Endometrium (tissue), 2 donors: ENCODE results near the gene SLC9B2.

ENCODE experiments used
- FAIRE-seq: peaks from 2 replicates; lab custom pipeline; 2012; peaks lifted over from hg19 to GRCh38; lab: Jason Lieb, UNC
- donor health status: control.
- donor health status: control.

Gene SLC9B2

DNA sequence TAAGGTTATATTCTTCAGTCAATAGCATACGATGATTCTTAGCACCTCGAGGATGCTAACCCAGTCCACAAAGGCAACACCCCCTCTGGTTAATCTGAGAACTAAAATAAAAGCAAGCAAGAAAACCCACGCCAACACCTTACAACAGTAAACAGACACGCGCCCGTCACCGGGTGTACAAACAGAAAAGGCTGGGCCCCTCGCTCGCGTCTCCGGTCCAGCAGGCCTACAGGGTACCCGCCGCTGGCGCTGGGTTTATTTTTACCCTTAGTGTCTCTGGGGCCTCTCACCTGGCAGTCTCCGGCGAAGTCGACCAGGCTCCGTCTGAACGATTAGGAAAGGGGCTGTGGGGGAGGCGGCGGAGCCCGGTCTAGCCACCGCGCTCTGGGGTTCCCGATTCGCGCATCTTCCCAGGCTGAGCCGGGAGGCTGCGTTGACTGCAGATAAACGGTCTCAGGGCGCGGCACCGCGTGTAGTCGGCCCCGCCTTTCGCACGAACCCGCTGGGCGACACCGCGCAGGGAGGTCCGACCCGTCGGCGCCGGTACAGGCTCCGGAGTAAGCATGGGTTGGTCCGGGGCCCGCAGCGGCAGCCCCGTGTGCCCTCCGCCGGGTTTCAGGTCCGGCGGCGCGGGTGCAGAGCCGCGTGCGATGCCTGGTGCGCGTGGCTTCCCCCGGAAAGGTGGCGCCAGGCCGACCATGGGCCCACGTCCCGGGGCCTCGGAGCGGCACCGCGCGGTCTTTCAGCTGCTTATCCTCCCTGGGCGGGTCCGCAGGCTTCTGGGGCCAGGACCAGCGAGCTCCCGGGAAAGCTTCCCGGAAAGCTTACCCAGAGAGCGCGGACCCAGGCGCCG is 441 bp downstream of the SLC9B2 start:
- FAIRE-seq = no peak

DNA sequence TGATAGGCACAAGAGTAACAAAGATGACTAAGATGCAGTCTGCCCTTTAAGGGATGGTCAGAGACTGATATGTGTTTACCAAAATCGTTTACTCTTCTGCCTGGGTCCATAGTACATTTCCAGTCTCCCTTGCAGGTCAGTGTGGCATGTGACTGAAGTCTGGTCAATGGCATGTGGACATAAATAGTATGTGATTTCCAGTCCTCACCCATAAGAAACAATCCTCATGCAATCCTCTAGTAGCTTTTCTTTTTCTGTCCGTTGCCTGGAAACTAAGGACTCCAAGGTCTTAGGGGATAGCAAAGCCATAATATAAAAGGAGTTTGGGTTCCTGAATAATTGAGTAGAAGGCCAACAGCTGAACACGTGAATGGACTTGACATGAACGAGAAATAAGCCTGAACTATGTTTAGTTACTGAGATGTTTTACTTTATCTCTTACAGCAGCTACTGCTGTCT is 1.1 kb downstream of the SLC9B2 start:
- no peak for FAIRE-seq

DNA sequence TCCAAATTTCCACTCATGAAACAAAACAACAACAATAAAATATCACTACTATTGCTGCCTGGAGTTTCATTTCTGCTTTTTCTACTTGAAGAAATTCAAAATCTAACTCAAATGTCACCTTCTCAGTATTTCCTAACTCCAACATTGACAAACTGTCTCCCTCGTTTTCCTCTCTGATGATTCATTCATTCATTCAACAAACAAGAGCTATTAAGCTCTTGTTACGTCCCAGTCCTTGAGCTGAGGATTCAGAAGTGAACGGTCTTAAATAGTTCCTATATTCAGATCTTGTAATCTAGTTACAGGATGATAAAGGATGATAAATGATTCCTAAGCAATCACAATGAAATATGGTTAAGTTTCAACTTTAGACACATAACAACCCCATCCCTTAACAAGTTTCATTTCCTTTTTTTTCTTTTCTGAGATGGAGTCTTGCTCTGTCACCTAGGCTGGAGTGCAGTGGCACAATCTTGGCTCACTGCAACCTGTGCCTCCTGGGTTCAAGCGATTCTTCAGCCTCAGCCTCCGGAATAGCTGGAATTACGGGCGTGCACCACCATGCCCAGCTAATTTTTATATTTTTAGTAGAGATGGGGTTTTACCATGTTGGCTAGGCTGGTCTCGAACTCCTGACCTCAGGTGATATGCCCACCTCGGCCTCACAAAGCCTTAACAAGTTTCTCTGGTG is 1.7 kb downstream of the SLC9B2 start:
- no peak for FAIRE-seq

DNA sequence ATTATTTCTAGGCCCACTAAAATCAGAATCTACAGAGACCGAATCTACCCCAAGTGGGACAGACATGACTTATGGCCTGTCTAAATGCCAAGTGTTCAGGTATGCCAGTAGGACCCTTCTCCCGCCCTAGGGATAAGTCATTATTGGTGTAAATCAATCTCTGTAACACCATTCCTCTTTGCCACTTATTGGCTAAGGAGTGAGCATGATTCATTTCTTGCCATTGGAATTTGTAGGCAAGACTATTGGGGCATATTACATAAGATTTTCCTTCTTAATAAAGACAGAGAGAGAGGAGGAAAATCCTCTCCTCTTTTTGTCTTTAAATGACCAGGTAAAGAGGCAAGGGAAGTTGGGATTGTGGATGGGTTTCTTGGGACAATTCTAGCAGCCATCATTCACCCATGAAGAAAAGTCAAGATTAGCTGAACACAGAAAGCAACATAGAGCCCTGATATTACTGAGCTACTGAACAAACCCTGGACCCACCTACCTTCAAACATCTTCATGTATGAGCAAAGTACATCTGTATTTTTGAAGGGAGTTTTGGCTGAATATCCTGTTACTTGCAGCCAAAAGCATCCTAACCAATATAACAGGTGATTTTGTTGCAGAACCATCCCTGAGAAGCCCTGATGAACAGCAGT is 2.6 kb downstream of the SLC9B2 start:
- FAIRE-seq = no peak

DNA sequence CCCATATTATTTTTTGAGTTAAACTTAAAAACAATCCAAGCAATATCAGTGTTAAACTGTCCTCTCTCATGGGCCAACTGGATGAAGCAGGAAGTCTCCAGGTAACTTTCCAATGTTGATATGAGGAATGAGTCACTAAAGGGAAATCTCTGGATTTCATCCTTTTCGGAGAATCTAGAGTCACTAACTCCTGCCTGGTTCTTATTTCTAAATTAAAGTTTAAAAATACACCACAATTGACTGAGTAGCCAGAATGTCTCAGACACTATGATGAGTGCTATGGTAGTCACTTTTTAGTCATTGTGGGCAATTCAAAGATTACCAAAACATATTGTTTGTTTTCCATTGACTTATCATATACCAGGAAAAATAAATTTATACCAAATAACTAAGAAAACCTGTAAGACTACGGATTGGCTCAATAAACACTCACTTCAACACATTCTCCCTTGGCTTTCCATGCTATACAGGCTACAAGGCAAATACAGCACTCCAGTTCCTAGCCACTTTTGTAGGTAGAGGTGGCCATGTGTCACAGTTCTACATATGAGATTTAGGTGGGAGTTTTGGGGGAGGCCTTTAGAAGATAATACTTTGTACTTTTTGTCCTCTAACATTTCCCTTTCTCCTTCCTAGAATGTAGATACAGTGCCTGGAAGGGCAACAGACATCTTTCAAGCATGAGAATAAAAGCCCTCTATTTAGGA is 8.6 kb downstream of the SLC9B2 start:
- no peak for FAIRE-seq

DNA sequence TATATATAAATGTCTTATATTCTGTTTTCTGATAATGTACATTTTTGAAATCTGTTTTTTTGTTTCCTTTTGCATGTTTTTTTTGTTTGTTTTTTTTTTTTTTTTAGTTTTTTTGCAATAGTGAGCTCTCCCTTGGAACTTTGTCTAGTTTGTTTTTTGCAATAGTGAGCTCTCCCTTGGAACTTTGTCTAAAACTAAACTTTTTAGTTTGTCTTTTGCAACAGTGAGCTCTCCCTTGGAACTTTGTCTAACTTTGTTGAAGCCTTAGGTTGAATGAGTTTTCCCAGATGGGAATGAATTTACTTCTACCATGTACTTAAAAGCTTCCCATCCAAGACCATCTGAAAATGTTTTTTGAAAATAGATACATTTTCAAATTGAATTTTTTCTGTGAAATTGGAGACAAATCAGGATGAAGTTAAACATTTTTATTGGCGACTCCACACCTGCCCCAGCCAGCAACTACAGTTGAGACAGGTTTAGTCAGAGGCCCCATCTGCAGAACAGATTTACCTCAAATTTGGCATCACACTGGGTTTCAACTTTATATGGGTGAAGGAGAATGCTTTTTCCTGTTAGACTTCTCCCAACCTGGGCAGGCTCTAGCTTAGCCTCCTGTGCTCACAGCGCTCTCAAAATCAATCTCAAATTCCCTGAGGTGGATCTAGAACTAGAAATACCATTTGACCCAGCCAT is 16.0 kb downstream of the SLC9B2 start:
- peak; percentile 48 for FAIRE-seq

DNA sequence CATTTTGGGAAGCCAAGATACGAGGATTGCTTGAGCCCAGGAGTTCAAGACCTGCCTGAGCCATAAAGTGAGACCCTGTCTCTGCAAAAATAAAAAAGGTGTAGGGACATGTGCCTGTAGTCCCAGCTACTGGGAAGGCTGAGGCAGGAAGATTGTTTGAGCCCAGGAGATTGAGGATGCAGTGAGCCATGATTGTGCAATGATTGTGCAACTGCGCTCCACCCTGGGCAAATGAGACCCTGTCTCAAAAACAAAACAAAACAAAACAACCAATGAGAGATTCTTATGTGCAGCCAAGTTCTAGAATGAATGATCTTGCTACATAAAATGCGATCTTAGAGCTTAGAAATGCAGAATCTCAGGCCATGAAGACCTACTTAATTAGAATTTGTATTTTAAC is 22.5 kb downstream of the SLC9B2 start:
- no peak for FAIRE-seq

DNA sequence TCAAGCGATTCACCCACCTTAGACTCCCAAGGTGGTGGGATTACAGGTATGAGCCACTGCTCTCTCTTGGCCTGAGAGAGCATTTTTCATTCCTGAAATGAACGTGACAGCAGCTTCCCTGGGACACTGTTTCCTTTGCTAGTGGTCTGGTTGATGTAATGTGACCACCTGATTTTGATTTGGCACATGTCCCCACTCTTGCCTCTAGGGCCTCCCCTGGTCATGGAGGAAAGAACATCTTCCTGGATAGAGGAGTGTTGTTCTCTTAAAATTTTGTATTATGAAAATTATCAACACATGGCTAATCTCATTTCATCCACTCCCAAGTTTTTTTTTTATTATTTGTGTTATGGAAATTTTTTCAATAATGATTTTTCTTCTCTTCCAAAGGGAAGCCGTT is 23.8 kb downstream of the SLC9B2 start:
- no peak for FAIRE-seq

DNA sequence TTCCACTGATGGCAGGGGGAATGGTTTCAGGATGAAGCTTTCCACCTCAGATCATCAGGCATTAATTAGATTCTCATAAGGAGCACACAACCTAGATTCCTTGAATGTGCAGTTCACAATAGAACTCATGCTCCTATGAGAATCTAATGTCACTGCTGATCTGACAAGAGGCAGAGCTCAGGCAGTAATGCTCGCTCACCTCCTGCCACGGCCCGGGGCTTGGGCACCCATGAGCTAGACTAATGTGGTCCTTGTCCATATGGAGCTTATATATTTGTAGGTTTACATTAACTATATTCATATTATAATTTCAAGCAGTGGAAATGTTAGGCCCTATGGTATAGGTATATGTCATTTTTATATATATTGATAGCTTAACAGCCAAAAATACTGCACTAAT is 24.4 kb downstream of the SLC9B2 start:
- FAIRE-seq = no peak

DNA sequence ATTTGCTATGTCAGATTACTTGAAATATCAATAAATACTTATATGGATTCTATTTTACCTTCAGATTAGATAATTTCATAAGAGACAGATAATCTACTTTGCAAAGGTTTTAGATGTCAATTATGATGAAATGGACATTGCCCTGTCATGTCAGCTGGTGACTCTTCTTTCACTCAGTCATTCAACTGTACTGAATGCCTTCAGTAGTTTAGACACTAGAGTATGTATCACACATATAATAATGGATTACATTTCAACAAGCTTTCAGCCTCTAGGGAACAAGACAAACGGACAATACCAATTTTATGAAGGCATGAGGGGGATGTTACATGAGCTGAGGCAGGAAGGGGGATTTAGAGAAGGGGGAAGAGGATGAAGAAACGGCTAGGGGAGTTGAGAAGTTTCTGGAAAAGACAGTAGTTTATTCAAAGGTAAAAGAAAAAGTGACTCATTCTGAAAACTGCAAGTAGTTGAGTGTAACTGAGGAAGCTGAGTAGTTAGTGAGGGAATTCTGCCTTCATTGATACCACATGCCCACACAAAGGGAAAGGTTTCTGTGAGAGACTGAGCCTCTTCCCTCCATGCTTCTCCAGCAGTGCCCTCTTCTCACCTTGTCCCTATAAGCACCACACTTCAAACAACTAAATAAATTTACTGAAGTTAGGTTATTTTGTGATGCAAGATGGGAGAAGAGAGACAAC is 25.7 kb downstream of the SLC9B2 start:
- FAIRE-seq = no peak

DNA sequence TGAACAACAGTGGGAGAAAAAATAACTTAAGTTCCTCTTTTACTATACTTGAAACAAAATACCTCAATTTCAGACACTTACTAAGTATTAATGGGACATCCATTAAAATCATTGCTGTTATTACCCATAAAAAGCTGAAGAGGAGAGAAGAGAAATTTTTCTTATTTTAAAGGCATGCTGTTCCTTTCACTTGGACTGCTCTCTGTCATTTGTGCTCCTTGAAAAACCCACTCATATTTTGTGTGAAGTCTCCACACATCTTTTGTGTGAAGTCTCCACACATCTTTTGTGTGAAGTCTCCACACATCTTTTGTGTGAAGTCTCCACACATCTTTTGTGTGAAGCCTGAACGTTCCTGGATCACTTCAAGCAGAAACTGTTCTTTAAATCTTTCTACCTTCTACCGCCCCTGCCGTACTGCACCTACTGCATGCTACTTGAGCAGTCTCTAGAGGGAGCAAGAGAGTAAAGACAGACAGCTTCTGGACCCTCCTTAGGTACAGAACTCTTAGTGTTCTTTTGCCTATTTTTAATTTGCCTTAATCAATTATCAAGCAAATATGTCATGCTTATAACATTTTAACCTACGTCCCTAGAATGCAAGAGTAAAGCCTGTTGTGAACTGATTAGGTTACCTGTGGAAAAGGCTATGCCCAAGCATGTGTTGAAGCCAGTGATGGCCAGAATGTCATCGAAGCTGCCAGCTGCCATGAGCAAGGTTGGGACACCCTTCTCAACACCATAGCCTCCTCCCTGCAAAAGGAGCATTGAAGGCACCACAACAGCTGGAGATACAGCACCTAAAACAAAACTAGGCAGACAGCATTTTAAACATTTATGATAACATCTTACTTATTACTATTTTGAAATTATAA is 29.9 kb downstream of the SLC9B2 start:
- FAIRE-seq = peak; percentile 48

DNA sequence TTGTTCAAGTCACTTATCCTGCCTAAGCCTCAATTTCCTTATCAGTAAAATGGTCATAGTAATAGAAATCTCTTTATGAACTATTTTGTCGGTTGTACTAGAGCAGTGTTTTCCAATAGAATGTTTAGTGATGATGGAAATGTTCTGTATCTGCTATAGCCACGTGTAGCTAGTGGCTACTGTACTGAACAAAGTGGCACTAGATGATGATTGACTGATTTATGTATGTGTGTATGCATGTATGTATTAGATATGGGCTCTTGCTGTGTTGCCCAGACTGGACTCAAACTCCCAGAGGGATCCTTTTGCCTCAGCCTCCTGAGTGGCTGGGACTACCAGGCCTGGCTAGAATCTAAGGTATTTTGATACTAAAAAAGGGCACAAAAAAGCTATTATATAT is 32.4 kb downstream of the SLC9B2 start:
- FAIRE-seq = no peak

DNA sequence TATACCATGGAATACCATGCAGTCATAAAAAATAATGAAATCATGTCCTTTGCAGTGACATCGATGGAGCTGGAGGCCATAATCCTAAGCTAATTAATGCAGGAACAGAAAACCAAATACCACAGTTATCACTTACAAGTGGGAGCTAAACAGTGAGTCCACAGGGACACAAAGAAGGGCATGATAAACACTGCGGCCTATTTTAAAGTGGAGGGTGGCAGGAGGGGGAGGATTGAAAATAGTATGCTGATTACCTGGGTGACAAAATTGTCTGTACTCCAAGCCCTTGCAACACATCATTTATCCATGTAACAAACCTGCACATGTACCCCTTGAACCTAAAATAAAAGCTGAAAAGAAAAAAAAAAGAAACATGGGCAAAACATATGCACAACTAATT is 40.4 kb downstream of the SLC9B2 start:
- FAIRE-seq = no peak

DNA sequence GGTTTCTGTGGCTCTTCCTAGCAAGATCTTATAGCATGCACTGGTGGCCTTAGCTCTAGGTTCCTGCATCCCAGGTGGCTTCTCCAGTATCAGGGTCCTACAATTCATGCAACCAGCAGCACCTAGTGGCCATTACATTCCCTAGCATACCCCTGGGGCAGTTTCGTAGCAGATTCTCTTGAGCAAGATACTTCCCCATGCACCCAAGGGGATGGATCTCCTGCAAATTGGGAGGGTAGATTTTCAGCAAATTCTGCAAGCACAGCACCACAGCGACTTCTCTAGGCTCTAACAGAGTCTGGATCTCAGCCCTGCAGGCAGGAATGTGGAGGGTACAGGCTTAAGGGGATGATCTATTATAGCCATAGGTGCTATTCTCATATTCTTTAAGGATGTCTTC is 44.0 kb downstream of the SLC9B2 start:
- no peak for FAIRE-seq

DNA sequence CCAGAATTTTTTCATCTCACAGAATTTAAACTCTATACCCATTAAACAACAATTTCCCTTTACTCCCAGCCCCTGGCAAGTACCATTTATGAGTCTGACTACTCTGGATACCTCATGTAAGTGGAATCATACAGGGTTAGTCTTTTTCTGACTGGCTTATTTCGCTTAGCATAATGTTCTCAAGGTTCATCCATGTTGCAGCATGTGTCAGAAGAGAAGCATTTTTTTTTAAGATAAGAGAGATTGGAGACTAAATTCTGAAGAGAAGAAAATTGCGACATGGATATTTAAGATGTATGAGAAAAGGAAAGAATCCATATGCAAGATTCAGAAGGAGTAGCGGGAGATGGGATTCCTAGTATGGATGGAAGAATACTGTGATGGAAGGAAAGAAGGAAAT is 45.8 kb downstream of the SLC9B2 start:
- no peak for FAIRE-seq

DNA sequence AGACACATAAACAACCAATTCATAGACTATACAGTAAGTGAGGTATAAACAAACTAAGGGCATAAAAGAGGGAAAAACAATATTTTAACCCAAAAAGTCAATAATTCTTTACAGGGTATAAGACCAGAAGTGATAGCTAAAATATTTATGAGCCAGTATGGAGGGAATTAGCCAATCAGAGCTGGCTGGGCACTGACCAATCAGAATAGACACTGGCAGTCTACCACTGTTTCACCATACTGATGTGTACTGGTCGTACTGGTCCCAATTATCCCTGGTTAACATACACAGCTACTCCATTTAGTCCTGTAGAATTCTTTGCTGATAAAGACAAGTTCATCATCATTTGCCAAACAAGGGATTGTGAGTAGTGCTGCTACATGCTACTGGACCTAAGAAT is 47.3 kb downstream of the SLC9B2 start:
- FAIRE-seq = no peak

DNA sequence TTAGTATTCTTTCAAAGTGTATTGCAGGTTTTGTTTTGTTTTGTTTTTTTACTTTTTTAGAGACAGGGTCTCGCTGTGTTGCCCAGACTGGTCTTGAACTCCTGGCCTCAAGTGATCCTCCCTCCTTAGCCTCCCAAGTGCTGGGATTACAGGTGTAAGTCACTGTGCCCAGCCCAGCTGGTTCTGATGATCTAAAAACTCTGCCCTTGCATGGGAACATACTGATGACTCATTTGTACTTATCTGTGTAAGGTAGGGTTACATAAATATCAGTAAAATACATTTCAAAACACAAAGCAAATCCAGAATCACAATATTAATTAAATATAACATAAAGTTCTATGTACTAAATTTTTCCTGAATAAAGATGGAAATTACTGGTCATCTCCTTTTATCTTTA is 49.7 kb downstream of the SLC9B2 start:
- FAIRE-seq = no peak

DNA sequence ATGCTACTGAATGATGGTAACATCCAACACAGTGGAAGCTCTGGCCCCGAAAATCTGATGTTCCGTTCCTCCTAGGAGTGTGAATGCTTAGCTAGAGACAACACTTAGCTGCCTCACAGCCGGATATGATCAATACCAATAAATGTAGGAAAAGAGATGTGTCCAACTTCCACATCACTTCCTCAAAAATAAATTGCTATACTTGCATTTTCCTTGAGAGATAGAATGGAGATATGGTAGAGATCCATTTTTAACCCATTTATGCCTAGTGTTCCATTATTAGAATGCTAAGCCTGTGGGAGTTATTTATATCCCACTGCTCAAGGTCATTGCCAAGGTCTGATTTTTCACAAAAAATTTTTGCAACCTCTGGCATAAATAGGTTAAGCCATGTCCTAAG is 51.6 kb downstream of the SLC9B2 start:
- FAIRE-seq = no peak

DNA sequence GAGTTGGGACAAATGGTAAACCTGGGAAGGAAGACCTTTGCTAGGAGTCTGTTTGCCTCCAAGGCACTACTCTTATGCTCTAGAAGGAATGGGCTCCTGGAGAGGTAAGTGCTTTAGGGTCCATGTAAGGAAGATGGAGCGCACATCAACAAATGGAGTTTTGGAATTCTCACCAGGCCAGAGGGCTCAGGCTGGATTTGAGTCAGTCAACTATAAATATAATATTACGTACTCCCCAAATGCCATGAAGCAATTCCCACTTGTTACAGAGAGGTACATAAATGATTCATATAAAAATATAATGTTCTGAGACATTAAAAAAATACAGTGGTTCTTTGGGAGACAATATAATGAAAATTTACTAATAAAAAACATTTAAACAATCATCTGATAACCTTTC is 55.4 kb downstream of the SLC9B2 start:
- no peak for FAIRE-seq
